Stimulated activated CD4-positive, alpha-beta T cell treated with anti-CD3 and anti-CD28 coated beads, Interleukin-1b, Interleukin-23, amount 100 ng/mL, for 4 hours (primary cell): Measurements from ENCODE around the gene SETD2.
"Not testable (repeated sequence)": the region's sequence is repeated elsewhere in the genome, so short reads cannot be mapped to it uniquely, and the experiment has no call there.

Source experiments
- DNase-seq, 2 donors: peaks; one replicate each; pipeline ENCODE4 v3.0.0-alpha.2; 2020; ENCODE audit warnings: low read depth in 2 of 2

SETD2 gene

GRCh38 chr3:47036145-47036544 is 127.8 kb downstream of the SETD2 start:
- DNase-seq = no peak

- no peak for DNase-seq
Observed at GRCh38 chr3:47035645-47036044, 128.3 kb downstream of the SETD2 start.

- no peak for DNase-seq
Observed at GRCh38 chr3:47034868-47035489, 128.9 kb downstream of the SETD2 start.

- not testable (repeated sequence) for DNase-seq
Observed at GRCh38 chr3:47031041-47031440, 132.9 kb downstream of the SETD2 start.

DNA sequence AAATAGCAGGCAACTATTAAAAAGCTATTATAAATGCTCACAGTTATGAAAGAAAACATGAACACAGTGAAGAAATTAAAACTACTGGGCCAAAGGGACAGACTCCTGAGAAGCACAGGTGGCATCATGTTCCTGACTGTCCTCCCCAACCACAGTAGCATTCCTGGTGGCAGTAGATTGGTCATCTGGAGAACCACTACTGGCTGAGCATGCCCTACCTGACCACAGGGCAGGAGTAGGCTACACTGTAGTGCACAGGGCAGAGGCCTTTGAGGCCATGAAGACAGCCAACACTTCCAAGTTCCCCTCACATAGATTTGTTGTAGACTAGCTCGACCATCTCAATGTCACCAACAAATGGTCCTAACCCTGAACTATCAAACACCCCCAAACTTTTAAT is 135.2 kb downstream of the SETD2 start:
- no peak for DNase-seq

DNA sequence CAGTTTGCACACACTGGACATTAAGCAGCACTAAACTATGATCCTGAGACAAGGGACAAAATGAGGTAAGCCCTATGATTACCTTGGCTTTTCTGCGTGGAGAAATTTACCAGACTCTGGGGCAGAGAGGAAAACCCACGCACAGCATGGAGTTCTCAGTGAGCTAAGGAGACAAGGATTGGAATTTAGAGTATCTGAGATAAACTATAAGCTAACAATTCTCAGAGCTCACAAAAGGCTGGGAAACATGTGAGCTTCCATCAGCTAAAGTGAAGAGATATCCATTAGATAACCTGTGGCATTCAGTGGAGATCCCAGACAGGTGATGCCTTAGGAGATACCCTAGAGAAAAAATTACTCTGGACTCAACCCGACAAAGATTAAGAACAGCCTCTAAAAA is 135.8 kb downstream of the SETD2 start:
- no peak for DNase-seq

- not testable (repeated sequence) for DNase-seq
Observed at GRCh38 chr3:47026432-47026831, 137.5 kb downstream of the SETD2 start.

GRCh38 chr3:47024932-47025331 is 139.0 kb downstream of the SETD2 start:
- DNase-seq = no peak

DNA sequence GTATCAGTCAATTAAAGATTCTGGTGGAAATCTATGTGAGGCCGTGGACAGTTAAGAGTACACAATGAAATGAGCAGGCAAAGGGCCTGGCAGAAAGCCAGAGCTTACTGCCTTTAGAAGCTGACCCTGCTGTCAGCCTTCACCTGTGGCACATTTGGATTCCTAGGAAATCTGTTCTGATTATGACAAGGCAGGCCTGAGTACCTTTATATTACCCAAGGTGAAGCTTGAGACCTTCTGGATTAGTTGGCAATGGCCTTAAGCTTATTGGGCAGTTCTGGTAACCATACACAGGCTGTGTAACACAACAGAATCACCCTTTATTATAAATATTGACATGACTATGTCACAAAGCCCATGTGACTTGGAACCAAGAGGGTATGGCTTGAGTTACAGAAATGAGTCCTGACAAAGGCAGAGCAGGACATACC is 141.3 kb downstream of the SETD2 start:
- no peak for DNase-seq

GRCh38 chr3:47020311-47020710 is 143.6 kb downstream of the SETD2 start:
- no peak for DNase-seq

DNA sequence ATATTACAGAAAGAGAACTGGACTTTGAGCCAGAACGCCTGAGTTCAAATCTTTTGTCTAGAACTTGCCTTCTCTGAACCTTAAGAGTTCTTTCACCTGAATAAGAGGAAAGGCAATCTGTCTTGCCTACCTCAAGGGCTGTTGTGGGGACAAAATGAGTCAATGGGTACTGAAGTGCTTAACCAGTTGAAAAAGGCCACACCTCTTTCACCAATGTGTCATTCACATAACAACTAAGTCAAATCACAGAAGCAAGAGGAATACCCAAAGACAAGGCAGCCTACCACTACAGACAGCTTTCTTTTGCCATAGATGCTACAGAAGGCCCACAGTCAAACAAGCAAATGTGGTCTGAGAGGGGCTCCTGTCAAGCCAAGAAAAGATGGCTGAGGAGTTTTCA is 144.7 kb downstream of the SETD2 start:
- DNase-seq = no peak

DNA sequence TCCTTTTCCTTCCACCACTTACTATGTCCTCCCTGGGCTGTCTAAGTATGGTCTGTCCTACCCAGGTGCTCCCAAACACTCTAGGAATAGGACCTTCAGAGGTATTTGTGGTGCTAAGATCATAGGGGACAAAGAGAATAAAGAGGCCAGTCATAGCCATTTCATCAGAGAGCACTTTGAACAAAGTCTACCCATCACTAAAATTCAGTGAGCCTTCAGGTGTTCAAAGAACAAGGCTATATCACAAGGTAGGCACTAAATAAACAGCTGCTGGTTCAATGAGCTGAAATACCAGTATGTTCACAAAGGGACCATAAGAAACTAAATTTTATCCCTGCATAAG is 145.7 kb downstream of the SETD2 start:
- DNase-seq = no peak

- DNase-seq = no peak
Observed at GRCh38 chr3:47017504-47018268, 146.2 kb downstream of the SETD2 start.

- DNase-seq = no peak
Observed at GRCh38 chr3:47016934-47017435, 146.9 kb downstream of the SETD2 start.

GRCh38 chr3:47016086-47016933 is 147.6 kb downstream of the SETD2 start:
- no peak for DNase-seq

GRCh38 chr3:47015151-47015550 is 148.8 kb downstream of the SETD2 start:
- DNase-seq = no peak

DNA sequence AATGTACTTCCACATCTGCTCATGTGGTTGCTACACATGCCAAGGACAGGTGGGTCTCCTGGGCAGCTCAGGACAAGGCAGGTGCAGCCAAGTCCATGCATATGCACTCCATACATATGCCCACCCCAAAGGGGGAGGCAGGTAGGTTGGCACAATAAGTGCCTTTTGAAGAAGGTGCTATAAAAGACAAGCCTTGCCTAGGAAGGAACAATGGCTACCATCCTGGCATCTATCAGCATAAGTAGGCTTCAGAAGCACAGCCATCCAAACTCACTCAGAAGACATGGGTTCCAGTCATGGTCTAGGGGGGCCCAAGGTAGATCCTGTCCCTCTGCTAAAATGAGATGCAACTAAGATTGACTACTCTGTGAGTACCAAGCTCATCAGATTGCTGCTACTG is 149.9 kb downstream of the SETD2 start:
- no peak for DNase-seq

GRCh38 chr3:47013231-47013630 is 150.7 kb downstream of the SETD2 start:
- DNase-seq = no peak

DNA sequence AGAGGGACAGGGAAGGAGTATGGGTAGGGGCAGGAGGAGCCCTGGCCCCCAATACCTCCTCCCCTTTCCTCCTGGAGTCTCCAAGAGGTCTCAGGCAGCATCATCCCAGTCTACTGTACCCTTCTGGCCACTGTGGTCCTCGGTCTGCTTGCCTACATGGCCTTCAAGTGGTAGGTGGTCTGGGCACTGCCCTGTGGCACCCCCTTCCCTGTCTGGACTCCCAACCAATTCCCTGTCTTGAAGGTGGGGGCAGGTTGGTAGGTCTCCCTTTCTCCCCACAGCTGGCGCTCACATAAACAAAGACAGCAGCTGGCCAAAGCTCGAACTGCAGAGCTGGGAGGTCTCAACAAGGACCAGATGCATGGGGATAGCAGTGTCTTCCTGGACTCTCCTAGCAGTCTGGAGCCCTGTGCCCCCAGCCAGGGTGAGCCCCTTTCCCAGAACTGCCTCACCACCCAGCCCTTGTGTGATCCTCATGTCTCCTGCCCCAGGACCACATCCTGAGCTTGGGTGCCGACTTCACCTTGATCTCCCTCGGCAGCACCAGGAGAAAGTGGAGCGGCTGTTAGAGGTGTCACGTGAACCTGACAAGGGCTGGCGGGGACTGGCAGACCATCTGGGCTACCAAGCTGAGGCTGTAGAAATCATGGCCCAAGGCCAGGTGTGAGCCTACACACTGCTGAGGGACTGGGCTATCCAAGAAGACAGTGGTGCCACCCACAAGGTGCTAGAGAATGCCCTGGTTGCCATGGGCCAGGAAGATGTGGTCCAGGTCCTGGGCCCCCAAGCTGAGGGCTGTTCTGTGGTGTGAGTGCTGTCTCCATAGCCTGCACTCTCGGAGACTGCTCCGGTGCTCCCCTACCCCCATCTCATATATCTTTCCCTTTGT is 151.3 kb downstream of the SETD2 start:
- DNase-seq = no peak

DNA sequence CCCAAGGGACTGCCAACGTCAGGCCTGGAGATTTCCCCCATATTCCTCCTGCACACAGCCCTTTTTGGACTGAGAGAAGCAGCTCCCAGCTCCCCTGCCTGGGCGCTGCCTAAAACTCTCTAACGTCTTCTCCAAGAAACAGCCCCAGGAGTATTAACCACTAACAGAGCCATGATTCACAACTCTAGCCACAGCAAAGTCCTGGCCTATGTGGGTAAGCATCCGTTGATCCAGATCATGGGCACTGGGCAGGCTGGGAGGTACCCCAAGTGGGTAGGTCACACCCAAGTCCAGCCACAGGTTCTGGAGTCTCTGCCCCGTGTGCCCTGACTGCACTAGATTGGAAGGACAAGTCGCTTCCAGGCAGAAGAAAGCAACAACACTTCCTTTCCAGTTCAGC is 152.5 kb downstream of the SETD2 start:
- no peak for DNase-seq

DNA sequence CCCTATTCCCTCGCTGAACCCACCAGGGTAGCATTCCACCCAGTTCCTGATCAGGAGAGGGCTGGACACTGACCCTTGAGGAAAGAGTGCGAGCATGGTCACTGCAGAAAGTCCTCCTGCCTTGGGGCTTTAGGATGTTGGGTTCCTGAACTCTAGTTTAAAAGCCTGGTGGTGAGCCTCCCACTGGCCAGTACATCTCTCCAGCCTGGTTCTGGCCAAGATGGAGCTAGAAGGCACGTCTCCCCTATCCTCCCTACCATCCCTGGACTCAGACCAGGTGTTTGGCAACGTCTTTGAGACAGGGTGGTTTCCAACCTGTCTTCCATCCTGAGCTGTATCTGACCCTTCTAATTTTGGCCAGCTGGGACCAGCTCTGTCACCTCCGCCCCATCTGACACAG is 153.0 kb downstream of the SETD2 start:
- no peak for DNase-seq
